AG10803 (cell line): ENCODE results near the gene CWC25.

Source experiments
- DNase-seq: peaks from one replicate; pipeline ENCODE4 v3.0.0; 2010; ENCODE audit warnings: low read depth
- H3K4me3 ChIP-seq: 2 replicates; pipeline ENCODE4 v1.5.1; 2011; ENCODE audit warnings: mild to moderate bottlenecking, low read length, control low read depth
- CTCF ChIP-seq: conservative IDR thresholded peaks from 2 replicates; pipeline ENCODE4 v1.5.1; 2011; ENCODE audit warnings: mild to moderate bottlenecking, low read length, control low read depth, inconsistent platforms

CWC25 gene

GRCh38 chr17:38824899-38825761 is at the start of gene CWC25:
CWC25 (minus strand) TSS chr17:38825321; CDS start chr17:38825183, 138 bp downstream.
- DNase-seq, result peak; percentile 97
- H3K4me3 ChIP-seq, result peak within 1 kb of the TSS; percentile 99
- no peak for TF ChIP-seq CTCF

GRCh38 chr17:38873640-38874380 is 48.7 kb upstream of the CWC25 start:
- H3K4me3 ChIP-seq, result peak overlapping the region; percentile 99
- DNase-seq, result no peak
- no peak for TF ChIP-seq CTCF

GRCh38 chr17:38872671-38873385 is 47.7 kb upstream of the CWC25 start:
- peak overlapping the region; percentile 99 for H3K4me3 ChIP-seq
- TF ChIP-seq CTCF, result no peak
- DNase-seq, result no peak

GRCh38 chr17:38872027-38872511 is 46.9 kb upstream of the CWC25 start:
- TF ChIP-seq CTCF, result no peak
- no peak for DNase-seq
- peak overlapping the region; percentile 99 for H3K4me3 ChIP-seq

GRCh38 chr17:38871247-38872015 is 46.3 kb upstream of the CWC25 start:
- peak; percentile 53 for DNase-seq
- H3K4me3 ChIP-seq, result peak overlapping the region; percentile 99

More at GRCh38 chr17:38871247-38872015, 46.3 kb upstream of the CWC25 start:
- TF ChIP-seq CTCF, result peak; percentile 25
